22Rv1 (cell line): ENCODE results near the gene LATS2.

ENCODE experiments used
- H3K27ac ChIP-seq: fragments of 450-650 bp; 2 replicates; pipeline ENCODE4 v1.5.1; 2017
- ZFX ChIP-seq: fragments of 450-650 bp; IDR thresholded peaks from 2 replicates; pipeline ENCODE4 v1.6.1; 2017; ENCODE audit warnings: antibody characterized with exemption, borderline replicate concordance
- TF ChIP-seq, protein P1 (sequence below): fragments of 450-650 bp; IDR thresholded peaks from 2 replicates; pipeline ENCODE4 v1.5.1; 2017; ENCODE audit warnings: mild to moderate bottlenecking

LATS2 gene

DNA sequence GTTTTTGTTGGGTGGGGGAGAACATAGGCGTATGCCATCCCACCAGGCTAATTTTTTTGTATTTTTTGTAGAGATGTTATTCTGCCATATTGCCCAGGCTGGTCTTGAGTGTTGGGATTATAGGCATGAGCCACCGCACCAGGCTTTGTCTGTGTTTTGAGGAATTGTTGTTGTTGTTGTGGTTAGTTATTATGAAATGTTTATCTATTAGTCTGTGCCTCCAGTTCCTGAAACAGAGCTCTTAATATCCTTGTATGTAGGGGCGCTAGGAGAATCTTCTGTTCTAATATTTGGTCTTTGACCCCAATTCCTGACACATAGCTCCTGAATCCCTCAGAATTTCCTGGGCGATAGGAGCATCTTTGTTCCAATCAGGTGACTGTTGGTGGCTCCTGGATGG is 5.6 kb upstream of the LATS2 start:
- TF ChIP-seq, protein P1, sequence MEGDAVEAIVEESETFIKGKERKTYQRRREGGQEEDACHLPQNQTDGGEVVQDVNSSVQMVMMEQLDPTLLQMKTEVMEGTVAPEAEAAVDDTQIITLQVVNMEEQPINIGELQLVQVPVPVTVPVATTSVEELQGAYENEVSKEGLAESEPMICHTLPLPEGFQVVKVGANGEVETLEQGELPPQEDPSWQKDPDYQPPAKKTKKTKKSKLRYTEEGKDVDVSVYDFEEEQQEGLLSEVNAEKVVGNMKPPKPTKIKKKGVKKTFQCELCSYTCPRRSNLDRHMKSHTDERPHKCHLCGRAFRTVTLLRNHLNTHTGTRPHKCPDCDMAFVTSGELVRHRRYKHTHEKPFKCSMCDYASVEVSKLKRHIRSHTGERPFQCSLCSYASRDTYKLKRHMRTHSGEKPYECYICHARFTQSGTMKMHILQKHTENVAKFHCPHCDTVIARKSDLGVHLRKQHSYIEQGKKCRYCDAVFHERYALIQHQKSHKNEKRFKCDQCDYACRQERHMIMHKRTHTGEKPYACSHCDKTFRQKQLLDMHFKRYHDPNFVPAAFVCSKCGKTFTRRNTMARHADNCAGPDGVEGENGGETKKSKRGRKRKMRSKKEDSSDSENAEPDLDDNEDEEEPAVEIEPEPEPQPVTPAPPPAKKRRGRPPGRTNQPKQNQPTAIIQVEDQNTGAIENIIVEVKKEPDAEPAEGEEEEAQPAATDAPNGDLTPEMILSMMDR, result no peak
- no peak for TF ChIP-seq ZFX
- H3K27ac ChIP-seq, result no peak overlapping the region

DNA sequence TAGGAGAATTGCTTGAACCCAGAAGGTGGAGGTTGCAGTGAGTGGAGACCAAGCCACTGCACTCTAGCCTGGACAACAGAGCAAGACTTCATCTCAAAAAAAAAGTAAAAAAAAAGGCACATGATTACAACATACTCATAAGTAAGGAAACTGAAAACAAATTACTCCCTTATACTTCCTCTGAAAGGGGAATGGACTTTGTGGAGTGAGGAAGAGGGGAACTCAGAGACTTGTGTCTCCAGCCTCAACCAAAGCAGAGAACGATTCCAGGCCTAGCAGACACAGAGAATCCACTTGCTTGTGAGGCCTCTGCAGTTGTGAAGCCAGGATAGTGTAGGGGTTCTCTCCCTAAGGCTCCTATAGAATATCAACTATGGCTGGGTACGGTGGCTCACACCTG is 4.3 kb upstream of the LATS2 start:
- TF ChIP-seq, protein P1, result no peak
- TF ChIP-seq ZFX, result no peak
- no peak overlapping the region for H3K27ac ChIP-seq

DNA sequence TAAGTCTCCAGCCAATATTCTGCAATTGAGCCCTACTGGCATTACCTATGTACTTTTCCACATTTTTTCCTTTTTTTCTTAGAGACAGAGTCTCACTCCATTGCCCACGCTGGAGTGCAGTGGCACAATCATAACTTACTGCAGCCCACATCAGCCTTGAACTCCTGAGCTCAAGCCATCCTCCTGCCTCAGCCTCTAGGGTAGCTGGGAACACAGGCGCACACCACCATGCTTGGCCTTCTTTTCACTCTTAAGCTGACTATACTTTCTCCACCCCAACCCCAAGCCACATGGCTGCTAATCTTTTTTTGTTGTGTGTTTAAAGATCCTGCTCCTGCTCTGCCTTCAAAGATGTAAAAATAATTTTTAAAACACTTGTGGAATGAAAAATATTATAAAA is 1.6 kb upstream of the LATS2 start:
- no peak overlapping the region for H3K27ac ChIP-seq

DNA sequence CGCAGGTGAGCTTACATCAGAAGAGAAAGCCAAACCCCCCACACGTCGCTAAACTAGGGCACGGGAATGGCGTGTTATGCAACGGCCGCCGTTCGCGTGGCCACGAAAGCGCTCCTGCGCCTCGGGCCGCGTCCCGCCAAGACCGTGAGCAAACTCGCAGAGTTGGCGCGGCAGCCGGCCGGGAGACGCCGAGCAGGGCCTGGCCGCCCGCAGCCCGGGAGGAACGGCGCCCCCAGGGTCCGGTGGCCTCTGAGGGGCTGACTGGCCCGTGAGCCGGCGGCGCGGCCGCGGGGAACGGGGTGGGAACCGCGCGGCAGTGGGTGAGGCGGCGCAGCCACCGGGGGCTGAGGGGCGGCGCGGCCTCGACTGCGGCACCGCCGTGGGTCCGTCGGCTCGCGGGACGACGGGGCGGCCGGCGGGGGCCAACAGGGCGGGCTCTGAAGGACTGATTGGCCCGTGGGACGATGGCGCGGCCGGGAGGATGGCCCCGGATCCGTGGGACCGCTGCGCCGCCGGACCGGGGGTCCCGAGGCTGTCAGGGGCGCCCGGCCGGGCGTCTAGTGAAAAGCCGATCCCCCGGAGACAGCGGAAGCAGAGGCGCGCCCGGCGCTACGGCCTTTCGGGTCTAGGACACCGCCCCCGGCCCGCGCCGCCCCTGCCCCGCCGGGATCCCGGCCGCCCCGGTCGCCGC is 903 bp downstream of the LATS2 start:
- peak overlapping the region; percentile 64 for H3K27ac ChIP-seq

More for the DNA sequence above, 1.6 kb upstream of the LATS2 start:
- TF ChIP-seq, protein P1, result no peak
- TF ChIP-seq ZFX, result no peak

DNA sequence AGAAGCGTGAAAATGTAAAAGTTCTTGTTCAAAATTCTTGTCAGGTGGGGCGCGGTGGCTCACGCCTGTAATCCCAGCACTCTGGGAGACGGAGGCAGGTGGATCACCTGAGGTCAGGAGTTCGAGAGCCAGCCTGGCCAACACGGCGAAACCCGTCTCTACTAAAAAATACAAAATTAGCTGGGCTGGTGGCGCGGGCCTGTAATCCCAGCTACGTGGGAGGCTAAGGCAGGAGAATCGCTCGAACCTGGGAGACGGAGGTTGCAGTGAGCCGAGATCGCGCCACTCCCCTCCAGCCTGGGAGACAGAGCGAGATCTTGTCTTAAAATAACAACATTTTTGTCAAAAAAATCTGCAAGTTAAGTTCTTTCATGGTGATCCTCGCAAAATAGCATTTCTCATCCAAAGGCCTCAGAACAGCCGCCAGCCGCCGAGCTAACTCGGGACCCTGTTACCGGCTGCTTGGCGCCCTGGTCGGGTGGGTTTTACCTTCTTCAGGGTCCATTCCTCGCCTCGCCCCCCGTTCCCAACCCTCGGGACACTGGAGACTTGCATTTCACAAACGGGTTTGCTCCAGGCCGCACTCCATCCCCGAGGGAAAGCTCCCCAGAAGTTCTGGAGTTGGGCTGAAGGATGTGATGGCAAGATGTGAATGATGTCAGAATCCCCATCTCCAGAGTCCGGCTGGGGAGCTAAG is 1.6 kb downstream of the LATS2 start:
- H3K27ac ChIP-seq, result no peak overlapping the region
- TF ChIP-seq ZFX, result no peak
- TF ChIP-seq, protein P1, result no peak

More for the DNA sequence above, 903 bp downstream of the LATS2 start:
- TF ChIP-seq, protein P1, result no peak
- TF ChIP-seq ZFX, result no peak

DNA sequence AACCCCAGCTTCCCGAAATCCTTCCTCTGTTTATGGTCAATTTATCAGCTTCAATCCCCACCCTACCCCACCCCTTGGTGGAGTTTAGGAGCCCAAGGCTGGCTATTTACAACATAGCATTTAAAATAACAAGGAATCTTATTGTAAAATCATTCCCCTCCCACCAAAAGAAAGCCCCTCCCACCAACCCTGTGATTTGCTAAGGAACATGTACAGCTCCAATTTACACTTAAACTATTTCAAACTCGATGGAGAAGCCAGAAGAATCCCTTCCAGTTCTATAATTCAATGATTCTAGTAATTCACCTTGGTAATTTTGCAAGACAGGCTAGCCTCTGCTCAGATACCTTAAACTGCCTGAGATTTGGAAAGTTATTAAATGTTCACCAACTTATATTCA is 3.0 kb downstream of the LATS2 start:
- no peak overlapping the region for H3K27ac ChIP-seq
- TF ChIP-seq, protein P1, result no peak
- no peak for TF ChIP-seq ZFX

DNA sequence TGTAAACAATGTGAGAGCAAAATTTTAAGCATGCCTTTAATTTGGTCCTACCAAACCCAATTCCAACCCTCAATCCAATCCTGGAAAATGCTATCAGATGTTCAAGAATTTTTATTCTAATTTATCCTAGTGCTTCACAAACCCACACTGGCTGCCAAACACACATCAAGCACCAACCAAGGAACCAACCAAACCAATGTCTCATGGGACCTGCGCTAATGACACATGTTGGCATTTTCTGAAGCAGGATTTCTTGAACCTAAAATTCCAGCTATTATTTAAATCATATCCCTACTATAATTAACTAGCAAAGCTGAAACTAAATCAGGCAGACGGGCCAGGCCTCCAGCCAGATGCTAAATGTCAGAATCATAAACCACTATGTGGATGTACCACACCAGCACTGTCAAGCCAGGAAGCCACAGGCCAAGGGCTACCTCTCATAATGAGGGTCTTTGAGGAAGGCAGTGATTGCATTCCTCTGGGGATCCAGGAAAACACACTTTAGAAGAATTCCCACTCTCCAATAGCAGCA is 5.8 kb downstream of the LATS2 start:
- TF ChIP-seq ZFX, result no peak
- TF ChIP-seq, protein P1, result no peak
- H3K27ac ChIP-seq, result no peak overlapping the region
